Measurements from ENCODE around the gene SERPINH1. TPM values are rescaled to one million over a fixed set of nuclear protein-coding genes. Genes with fewer than 3 reads are reported as not detected.

SERPINH1 gene
- total and polyA plus RNA-seq, 7 donors = 11.6 to 43.3 (median 28.8) TPM

DNA sequence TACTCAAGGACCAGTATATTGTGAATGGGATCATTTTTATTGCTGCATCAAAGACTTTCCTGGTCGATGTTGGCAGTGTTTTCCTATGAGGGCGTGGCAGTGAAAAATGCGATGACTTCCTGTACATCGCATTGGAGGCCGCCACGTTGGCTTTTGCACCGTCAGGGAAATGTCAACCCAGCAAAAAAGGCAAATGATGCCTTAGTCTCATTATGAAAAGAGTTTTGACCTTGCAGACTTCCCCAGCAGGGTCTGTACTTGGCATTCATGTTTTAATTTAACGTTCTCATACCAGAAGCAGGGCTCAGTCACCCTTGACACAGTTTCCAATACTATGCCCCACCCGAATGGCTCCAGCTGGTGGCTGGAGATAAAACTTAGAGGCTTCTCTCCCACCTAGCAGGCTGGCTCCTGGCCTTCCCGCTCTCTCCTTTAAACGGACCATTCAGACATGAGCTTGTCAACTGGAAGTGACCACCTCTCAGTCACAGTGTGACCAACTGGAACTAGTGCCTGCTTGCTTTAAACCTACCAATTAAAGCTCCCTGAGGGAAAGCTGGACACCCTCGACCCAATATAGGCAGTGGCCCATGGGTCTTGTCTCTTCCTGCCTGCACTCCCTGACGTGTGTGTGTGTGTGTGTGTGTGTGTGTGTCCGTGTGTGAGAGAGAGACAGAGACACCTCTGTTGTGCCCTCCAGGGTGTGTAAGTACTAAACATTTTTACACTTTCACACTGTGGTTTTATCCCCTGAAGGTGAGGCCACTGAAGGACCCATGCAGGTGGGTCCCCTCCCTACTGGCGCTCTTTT lies 27.6 kb upstream of the SERPINH1 start:
- H3K4me3 ChIP-seq = no peak overlapping the region
- no peaks in the 10 kb centered on the region for H3K4me1 ChIP-seq
- intact Hi-C loops (cut with DNase I) = loop anchor here (2.0 to 5.0 kb wide), 2 partner anchors 146 to 252 kb away; no protein-coding TSS in a partner anchor
- H3K9me3 ChIP-seq = no peaks in the 10 kb centered on the region
- no peak overlapping the region for H3K27ac ChIP-seq
- no peaks in the 10 kb centered on the region for H3K27me3 ChIP-seq (ENCODE audit: insufficient read depth in 3 of 3, low read length in 2 of 3)
- TF ChIP-seq, protein P1, sequence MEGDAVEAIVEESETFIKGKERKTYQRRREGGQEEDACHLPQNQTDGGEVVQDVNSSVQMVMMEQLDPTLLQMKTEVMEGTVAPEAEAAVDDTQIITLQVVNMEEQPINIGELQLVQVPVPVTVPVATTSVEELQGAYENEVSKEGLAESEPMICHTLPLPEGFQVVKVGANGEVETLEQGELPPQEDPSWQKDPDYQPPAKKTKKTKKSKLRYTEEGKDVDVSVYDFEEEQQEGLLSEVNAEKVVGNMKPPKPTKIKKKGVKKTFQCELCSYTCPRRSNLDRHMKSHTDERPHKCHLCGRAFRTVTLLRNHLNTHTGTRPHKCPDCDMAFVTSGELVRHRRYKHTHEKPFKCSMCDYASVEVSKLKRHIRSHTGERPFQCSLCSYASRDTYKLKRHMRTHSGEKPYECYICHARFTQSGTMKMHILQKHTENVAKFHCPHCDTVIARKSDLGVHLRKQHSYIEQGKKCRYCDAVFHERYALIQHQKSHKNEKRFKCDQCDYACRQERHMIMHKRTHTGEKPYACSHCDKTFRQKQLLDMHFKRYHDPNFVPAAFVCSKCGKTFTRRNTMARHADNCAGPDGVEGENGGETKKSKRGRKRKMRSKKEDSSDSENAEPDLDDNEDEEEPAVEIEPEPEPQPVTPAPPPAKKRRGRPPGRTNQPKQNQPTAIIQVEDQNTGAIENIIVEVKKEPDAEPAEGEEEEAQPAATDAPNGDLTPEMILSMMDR (IDR thresholded peaks at IDR 0.05) = no peak
- WGBS, 3 donors = 63 to 70% (median 64%) methylated on average over 15 of the region's 15 CpGs
- no peaks in the 10 kb centered on the region for H3K36me3 ChIP-seq (ENCODE audit: insufficient read depth in 1 of 2, low read depth in 1 of 2)
- ATAC-seq (no peak), DNase-seq (no peak)

DNA sequence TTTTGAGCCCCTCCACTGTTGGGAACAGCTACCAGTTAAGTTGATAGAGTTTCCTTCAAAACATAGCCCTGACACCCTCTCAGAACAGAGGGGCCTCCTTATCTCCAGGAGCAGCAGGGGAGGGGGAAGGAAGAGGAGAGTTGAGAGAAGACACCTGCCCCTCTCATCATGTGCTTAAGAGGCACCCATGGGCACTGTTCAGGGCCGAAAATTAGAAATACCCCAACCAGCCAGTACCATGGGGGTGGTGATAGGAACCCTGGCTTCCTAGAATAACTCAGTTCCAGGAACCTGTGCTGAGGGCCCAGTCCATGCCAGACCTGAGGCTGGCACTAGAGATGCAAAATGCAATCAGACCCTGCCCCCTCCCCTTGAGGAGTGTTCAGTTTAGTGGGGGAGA lies 27.0 kb upstream of the SERPINH1 start:
- Histone ChIP-seq H3K4me3 (no peak overlapping the region), H3K27me3 (ENCODE audit: insufficient read depth in 3 of 3, low read length in 2 of 3) (no peaks in the 10 kb centered on the region), H3K27ac (no peak overlapping the region), H3K9me3 (no peaks in the 10 kb centered on the region), H3K36me3 (ENCODE audit: insufficient read depth in 1 of 2, low read depth in 1 of 2) (no peaks in the 10 kb centered on the region), H3K4me1 (no peaks in the 10 kb centered on the region)
- ATAC-seq (no peak), DNase-seq (no peak)
- 31 to 76% (median 47%) methylated on average over 1 of the region's 1 CpG for WGBS, 3 donors
- TF ChIP-seq, protein P1 (IDR thresholded peaks at IDR 0.05) = no peak
- intact Hi-C loops (cut with DNase I) = loop anchor here (2.0 to 5.0 kb wide), 2 partner anchors 146 to 253 kb away; no protein-coding TSS in a partner anchor

DNA sequence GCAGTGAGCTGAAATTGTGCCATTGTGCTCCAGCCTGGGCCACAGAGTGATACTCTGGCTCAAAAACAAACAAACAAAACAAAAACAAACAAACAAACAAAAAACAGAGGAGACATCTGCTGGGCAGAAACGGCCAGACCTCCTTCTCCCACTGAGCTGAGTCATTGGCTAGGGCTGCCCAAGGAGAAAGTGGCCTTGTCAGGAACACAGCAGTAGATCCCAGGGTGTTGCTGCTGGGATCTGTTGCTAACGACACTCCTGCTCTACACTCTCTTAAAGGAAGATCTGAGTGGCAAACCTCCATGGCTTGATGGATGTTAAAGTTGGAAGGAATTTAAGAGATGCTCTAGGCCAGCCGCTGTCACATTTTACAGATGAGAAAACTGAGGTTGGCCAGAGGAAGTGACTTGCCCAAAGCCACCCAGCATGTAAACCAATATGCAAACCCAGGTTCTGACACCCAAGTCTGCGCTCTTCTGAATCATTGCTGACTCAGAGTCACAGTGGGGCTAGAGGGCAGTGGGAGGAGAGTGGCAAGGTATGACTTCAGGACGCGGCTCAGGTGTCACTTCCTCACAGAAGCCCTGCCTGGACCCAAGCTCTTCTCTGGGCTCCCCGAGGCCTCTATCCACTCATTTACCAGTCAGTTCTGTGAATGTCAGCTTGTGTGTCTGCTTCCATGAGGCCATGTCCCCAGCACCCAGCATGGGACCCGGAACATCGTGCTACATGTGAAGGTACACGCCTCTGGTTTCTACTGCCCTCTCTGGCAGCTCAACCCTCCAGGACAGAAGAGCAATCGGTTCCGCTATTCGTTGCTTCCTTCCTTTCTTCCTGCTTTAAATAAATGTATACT lies 25.0 kb upstream of the SERPINH1 start:
- intact Hi-C loops (cut with DNase I) = loop anchor here in 1 of 2 donors (5.0 kb wide), 1 partner anchor 255 kb away; no protein-coding TSS in a partner anchor
- DNase-seq (no peak), ATAC-seq (no peak)

DNA sequence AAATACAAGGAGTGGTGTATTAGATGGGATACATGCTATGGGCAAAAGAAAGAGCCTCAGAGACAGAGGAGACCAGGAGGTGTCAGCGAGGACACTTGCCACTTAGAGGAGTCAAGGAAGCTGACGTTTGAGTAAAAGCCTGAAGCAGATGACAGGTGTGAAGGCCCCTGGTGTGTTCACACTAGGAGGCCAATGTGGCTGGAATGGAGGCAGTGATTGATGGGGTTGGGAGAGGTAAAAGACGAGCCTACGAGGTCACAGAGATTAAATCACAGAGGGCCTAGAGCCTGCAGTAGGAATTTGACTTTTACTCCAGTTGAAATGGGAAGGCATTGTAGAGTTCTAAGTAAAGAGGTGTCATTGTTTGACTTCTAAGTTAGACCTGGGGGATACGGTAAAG lies 24.3 kb upstream of the SERPINH1 start:
- Histone ChIP-seq H3K27me3 (ENCODE audit: insufficient read depth in 3 of 3, low read length in 2 of 3) (no peaks in the 10 kb centered on the region), H3K27ac (no peak overlapping the region), H3K36me3 (ENCODE audit: insufficient read depth in 1 of 2, low read depth in 1 of 2) (no peaks in the 10 kb centered on the region), H3K4me1 (no peaks in the 10 kb centered on the region), H3K9me3 (no peaks in the 10 kb centered on the region), H3K4me3 (no peak overlapping the region)
- ATAC-seq (no peak), DNase-seq (no peak)
- TF ChIP-seq, protein P1 (IDR thresholded peaks at IDR 0.05) = no peak
- intact Hi-C loops (cut with DNase I) = loop anchor here in 1 of 2 donors (5.0 kb wide), 1 partner anchor 255 kb away; no protein-coding TSS in a partner anchor
- WGBS, 3 donors = 72 to 85% (median 74%) methylated on average over 5 of the region's 5 CpGs

More for the DNA sequence above, 25.0 kb upstream of the SERPINH1 start:
- H3K4me3 ChIP-seq = no peak overlapping the region
- no peaks in the 10 kb centered on the region for H3K4me1 ChIP-seq
- 76 to 77% (median 77%) methylated on average over 13 of the region's 13 CpGs for WGBS, 3 donors
- no peaks in the 10 kb centered on the region for H3K36me3 ChIP-seq (ENCODE audit: insufficient read depth in 1 of 2, low read depth in 1 of 2)
- H3K9me3 ChIP-seq = no peaks in the 10 kb centered on the region
- TF ChIP-seq, protein P1 (IDR thresholded peaks at IDR 0.05) = no peak
- H3K27ac ChIP-seq = no peak overlapping the region
- H3K27me3 ChIP-seq (ENCODE audit: insufficient read depth in 3 of 3, low read length in 2 of 3) = no peaks in the 10 kb centered on the region

All from psoas muscle (tissue), 8 donors.